Body of pancreas (tissue), 4 donors: ENCODE measurements around the gene CACNA1G. TPM values are rescaled to one million over a fixed set of nuclear protein-coding genes. Genes with fewer than 3 reads are reported as not detected.
A peak's percentile ranks its signal among the peaks of the same experiment; 100 is the strongest.

Experiments used
- ATAC-seq: fragments of 150-250 bp; one replicate; pipeline ENCODE4 v1.9.1; 2016
- DNase-seq, 4 donors: peaks; one replicate each; pipeline ENCODE4 v3.0.0-alpha.2; 2019
- H3K27ac ChIP-seq, 4 donors: fragments of 200-600 bp; sonication (generic); 1 replicate in 3 of 4; 2 replicates in 1 of 4; pipeline versions ENCODE4 v1.5.1 to v1.6.1; 2016 to 2019; ENCODE audit warnings: mild to moderate bottlenecking in 1 of 4, mixed read lengths in 1 of 4, moderate library complexity in 1 of 4
- H3K27me3 ChIP-seq, 2 donors: fragments of 200-600 bp; sonication (generic); one replicate each; pipeline ENCODE4 v1.6.0; 2016; ENCODE audit warnings: mild to moderate bottlenecking in 1 of 2
- H3K36me3 ChIP-seq, 2 donors: fragments of 200-600 bp; sonication (generic); replicated peaks in 1 of 2; 2 replicates each; pipeline ENCODE4 v1.5.1; 2016; ENCODE audit warnings: low read depth in 2 of 2; ENCODE audit not compliant: insufficient read depth in 1 of 2
- H3K4me1 ChIP-seq: fragments of 200-600 bp; sonication (generic); one replicate; pipeline ENCODE4 v1.6.0; 2016
- H3K4me3 ChIP-seq, 2 donors: fragments of 200-600 bp; sonication (generic); 1 replicate in 1 of 2; 2 replicates in 1 of 2; pipeline ENCODE4 v1.5.1; 2016 to 2019
- H3K9me3 ChIP-seq, 3 donors: fragments of 200-600 bp; sonication (generic); 1 replicate in 2 of 3; 2 replicates in 1 of 3; pipeline ENCODE4 v1.5.1; 2016
- POLR2A ChIP-seq, 3 donors: fragments of 450-650 bp; IDR thresholded peaks; one replicate each; pipeline ENCODE4 v1.6.1; 2016; ENCODE audit warnings: antibody characterized with exemption in 3 of 3, mild to moderate bottlenecking in 2 of 3
- WGBS, 2 donors: methylation state at CpG; one replicate each; pipeline ENCODE4 v1.1.5; 2017; 5-methylcytosine and 5-hydroxymethylcytosine counted together
- intact Hi-C: fragments of 100-400 bp; cut with DNase I; formaldehyde crosslinking; loops from one replicate; pipeline ENCODE4 v1.15.1; 2023
- total RNA-seq, 2 donors: library from RNA; depleted of rRNA; stranded (reverse); fragments of >200 nt; gene quantifications; one replicate each; pipeline ENCODE4 v1.1.0, GENCODE V29; 2016
- TF ChIP-seq, protein P1 (sequence below), 7 experiments: fragments of 450-650 bp in 4 of 7; fragments of 200-600 bp in 3 of 7; sonication (generic) in 3 of 7; IDR thresholded peaks; one replicate each; pipeline ENCODE4 v1.5.1; 2016 to 2019; ENCODE audit warnings: antibody characterized with exemption in 7 of 7

The CACNA1G gene
- total RNA-seq, 2 donors from 2014 or later: 0.26 to 0.33 TPM

DNA sequence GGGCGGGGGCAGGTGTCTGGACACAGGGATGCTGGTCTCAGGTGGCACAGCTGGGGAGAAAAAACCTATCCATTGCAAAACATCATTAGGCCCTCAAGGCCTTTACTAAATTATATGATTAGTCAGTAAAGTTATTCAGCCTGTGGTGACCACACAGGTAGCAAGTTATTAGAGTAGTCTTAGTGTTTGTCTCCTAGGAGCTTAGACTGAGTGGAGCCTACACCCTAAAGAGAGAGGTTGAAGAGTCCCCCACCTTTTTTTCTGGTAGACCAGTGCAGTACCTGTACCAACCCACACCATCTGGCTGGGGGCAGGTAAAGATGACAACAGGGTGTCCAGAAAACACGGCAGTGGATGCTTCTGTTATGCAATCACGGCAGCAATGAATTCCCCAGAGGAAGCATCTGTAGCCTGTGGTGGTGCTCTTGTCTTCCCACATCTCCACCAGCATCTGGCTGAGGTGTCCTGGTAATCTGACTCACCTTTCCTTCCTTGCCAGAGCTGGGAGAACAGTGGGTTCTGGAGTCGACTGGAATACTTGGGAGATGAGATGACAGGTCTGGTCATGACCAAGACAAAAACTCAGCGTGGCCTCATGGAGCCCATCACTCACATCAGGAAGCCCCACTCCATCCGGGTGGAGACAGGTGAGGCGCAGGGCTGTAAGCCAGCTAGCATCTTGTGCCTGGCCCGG, 41.2 kb upstream of the CACNA1G start:
- no peak for TF ChIP-seq POLR2A (IDR thresholded peaks at IDR 0.05)
- TF ChIP-seq, protein P1, sequence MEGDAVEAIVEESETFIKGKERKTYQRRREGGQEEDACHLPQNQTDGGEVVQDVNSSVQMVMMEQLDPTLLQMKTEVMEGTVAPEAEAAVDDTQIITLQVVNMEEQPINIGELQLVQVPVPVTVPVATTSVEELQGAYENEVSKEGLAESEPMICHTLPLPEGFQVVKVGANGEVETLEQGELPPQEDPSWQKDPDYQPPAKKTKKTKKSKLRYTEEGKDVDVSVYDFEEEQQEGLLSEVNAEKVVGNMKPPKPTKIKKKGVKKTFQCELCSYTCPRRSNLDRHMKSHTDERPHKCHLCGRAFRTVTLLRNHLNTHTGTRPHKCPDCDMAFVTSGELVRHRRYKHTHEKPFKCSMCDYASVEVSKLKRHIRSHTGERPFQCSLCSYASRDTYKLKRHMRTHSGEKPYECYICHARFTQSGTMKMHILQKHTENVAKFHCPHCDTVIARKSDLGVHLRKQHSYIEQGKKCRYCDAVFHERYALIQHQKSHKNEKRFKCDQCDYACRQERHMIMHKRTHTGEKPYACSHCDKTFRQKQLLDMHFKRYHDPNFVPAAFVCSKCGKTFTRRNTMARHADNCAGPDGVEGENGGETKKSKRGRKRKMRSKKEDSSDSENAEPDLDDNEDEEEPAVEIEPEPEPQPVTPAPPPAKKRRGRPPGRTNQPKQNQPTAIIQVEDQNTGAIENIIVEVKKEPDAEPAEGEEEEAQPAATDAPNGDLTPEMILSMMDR (IDR thresholded peaks at IDR 0.05): no peak
- peaks cover 32% of the 10 kb centered on the region for H3K4me1 ChIP-seq
- H3K4me3 ChIP-seq: no peak overlapping the region
- ATAC-seq (no peak), DNase-seq (no peak)
- WGBS, 2 donors: 85 to 86% methylated on average over 4 to 7 of the region's 8 CpGs
- H3K27me3 ChIP-seq: no peaks in the 10 kb centered on the region
- intact Hi-C loops: no loop called here
- H3K27ac ChIP-seq: peak overlapping the region; percentile 7 to 54 (median 40)
- H3K36me3 ChIP-seq: no peaks in the 10 kb centered on the region
- H3K9me3 ChIP-seq: no peaks in the 10 kb centered on the region

DNA sequence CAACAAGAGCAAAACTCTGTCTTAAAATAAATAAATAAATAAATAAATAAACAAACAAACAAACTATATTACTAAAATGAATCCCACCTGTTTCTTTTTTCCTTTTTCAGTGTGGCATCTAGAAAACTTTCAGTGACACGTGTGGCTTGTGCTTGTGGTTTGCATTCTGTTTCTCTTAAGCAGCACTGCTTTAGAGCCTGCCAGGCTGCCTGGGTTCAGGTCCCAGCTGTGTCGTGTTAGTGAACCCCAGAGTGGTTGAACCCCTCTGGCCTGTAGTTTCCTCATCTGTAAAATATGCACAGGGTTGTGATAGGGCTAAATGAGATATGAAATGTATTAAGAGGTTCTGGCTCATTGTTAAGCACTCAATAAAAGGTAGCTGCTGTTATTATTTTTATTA, 40.0 kb upstream of the CACNA1G start:
- WGBS, 2 donors: 80 to 84% methylated on average over 2 of the region's 2 CpGs
- ATAC-seq (no peak), DNase-seq (no peak)
- H3K36me3 ChIP-seq: no peaks in the 10 kb centered on the region
- H3K9me3 ChIP-seq: no peaks in the 10 kb centered on the region
- intact Hi-C loops: no loop called here
- no peak overlapping the region for H3K27ac ChIP-seq
- TF ChIP-seq, protein P1 (IDR thresholded peaks at IDR 0.05): no peak
- TF ChIP-seq POLR2A (IDR thresholded peaks at IDR 0.05): no peak
- H3K4me3 ChIP-seq: no peak overlapping the region
- peaks cover 20% of the 10 kb centered on the region for H3K4me1 ChIP-seq
- no peaks in the 10 kb centered on the region for H3K27me3 ChIP-seq

DNA sequence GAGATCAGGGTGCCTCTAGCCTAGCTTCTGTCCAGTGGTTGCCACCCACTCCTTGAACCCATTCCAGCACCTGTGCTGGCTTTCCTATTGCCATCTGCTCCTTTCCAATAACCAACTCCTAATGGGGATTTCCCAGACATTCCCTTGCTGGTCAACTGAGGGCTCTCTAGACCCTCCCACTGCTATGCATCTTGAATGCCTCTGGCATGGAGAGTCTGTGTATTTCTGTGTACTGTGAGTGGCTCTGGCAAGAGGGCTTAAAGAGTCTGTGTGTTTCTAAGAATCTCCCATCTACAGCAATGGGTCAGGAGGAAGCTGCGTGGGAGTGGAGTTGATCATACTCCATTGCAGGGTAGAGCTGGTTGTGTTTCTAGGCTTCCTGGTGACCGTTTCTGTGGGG, 39.0 kb upstream of the CACNA1G start:
- H3K27ac ChIP-seq: no peak overlapping the region
- H3K27me3 ChIP-seq: no peaks in the 10 kb centered on the region
- intact Hi-C loops: no loop called here
- H3K4me1 ChIP-seq: peaks cover 19% of the 10 kb centered on the region
- DNase-seq (no peak), ATAC-seq (no peak)
- no peak overlapping the region for H3K4me3 ChIP-seq
- WGBS, 2 donors: 17 to 82% methylated on average over 1 to 2 of the region's 2 CpGs
- TF ChIP-seq, protein P1 (IDR thresholded peaks at IDR 0.05): no peak
- no peak for TF ChIP-seq POLR2A (IDR thresholded peaks at IDR 0.05)
- H3K36me3 ChIP-seq: no peaks in the 10 kb centered on the region
- no peaks in the 10 kb centered on the region for H3K9me3 ChIP-seq

DNA sequence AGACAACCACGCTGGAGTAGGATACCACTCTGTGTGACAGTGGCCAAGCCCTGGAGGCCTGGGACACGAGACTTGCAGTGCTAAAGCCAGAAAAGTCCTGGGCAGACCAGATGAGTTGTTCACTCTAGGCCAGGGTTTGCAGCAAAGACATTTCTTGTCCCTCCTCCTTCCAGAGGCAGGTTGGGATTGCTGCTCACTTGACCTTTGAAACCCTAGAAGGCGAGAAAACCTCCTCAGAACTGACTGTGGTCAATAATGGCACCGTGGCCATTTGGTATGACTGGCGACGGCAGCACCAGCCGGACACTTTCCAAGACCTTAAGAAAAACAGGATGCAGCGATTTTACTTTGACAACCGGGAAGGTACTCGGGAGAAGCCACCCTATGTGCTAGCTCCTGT, 37.7 kb upstream of the CACNA1G start:
- H3K36me3 ChIP-seq: no peaks in the 10 kb centered on the region
- peaks cover 18% of the 10 kb centered on the region for H3K4me1 ChIP-seq
- no peak for DNase-seq
- H3K27ac ChIP-seq: no peak overlapping the region
- intact Hi-C loops: no loop called here
- no peaks in the 10 kb centered on the region for H3K9me3 ChIP-seq
- H3K27me3 ChIP-seq: no peaks in the 10 kb centered on the region
- H3K4me3 ChIP-seq: no peak overlapping the region
- no peak for ATAC-seq
- 93 to 96% methylated on average over 10 of the region's 10 CpGs for WGBS, 2 donors
- no peak for TF ChIP-seq POLR2A (IDR thresholded peaks at IDR 0.05)
- TF ChIP-seq, protein P1 (IDR thresholded peaks at IDR 0.05): no peak

DNA sequence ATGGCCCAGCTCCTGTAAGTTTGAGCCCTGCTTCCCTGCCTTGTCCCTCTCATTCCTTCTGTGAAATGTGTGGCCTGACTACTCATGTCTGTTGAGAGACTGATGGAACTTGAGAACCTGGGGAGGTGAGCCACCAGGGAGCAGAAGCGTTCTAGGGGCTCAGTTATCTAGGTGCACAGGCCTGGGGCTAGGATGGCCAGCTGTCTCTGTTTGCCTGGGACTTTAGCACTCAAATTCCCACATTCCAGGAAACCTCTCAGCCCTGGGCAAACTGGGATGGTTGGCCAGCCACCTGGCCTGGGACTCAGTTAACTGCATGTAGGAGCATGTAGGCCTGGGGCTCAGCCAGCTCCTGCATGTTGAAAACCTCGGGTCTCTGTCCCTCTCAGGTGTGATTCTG, 37.3 kb upstream of the CACNA1G start:
- ATAC-seq (no peak), DNase-seq (no peak)
- WGBS, 2 donors: 79% methylated on average over 2 of the region's 2 CpGs; no CpG with 5 or more reads in 1 of the 2 donors
- Histone ChIP-seq H3K27ac (no peak overlapping the region), H3K36me3 (no peaks in the 10 kb centered on the region), H3K4me1 (peaks cover 14% of the 10 kb centered on the region), H3K27me3 (no peaks in the 10 kb centered on the region), H3K9me3 (no peaks in the 10 kb centered on the region), H3K4me3 (no peak overlapping the region)
- intact Hi-C loops: no loop called here
- TF ChIP-seq, protein P1 (IDR thresholded peaks at IDR 0.05): no peak
- no peak for TF ChIP-seq POLR2A (IDR thresholded peaks at IDR 0.05)
